LNCAP (cell line): Measurements from ENCODE around the gene PPP1R14D.

Experiments
- CTCF ChIP-seq: fragments of 450-650 bp; IDR thresholded peaks from 2 replicates; pipeline ENCODE4 v1.5.1; 2017; ENCODE audit warnings: mild to moderate bottlenecking

The PPP1R14D gene

GRCh38 chr15:40796041-40796440, 32.5 kb downstream of the PPP1R14D start:
- TF ChIP-seq CTCF = no peak

- TF ChIP-seq CTCF = no peak
Measured at GRCh38 chr15:40793216-40793989, 35.1 kb downstream of the PPP1R14D start.

GRCh38 chr15:40792394-40792793, 36.1 kb downstream of the PPP1R14D start:
- no peak for TF ChIP-seq CTCF

- no peak for TF ChIP-seq CTCF
Measured at GRCh38 chr15:40790718-40791117, 37.8 kb downstream of the PPP1R14D start.

GRCh38 chr15:40789999-40790398, 38.5 kb downstream of the PPP1R14D start:
- no peak for TF ChIP-seq CTCF

- TF ChIP-seq CTCF = no peak
Measured at GRCh38 chr15:40789119-40789518, 39.4 kb downstream of the PPP1R14D start.

- TF ChIP-seq CTCF = no peak
Measured at GRCh38 chr15:40787991-40788390, 40.5 kb downstream of the PPP1R14D start.
